Left lung (tissue), 10 donors: Measurements from ENCODE around the gene HMBS. TPM values are rescaled to one million over a fixed set of nuclear protein-coding genes. Genes with fewer than 3 reads are reported as not detected.

ENCODE experiments used
- ATAC-seq: fragments of 200-7000 bp; cut with Tn5 transposase; one replicate; pipeline ENCODE4 v1.9.1; 2020; ENCODE audit warnings: moderate library complexity
- DNase-seq, 4 donors: peaks; one replicate each; pipeline ENCODE4 v3.0.0-alpha.2; 2013 to 2020
- H3K27ac ChIP-seq, 2 donors: fragments of 200-600 bp; sonication (generic) in 1 of 2; one replicate each; pipeline versions ENCODE4 v1.5.0 to v1.8.0; 2020 to 2021
- H3K27me3 ChIP-seq, 2 donors: fragments of 200-600 bp; sonication (generic) in 1 of 2; one replicate each; pipeline versions ENCODE4 v1.5.0 to v1.8.0; 2020 to 2021
- H3K36me3 ChIP-seq, 2 donors: fragments of 200-600 bp; sonication (generic) in 1 of 2; one replicate each; pipeline versions ENCODE4 v1.5.0 to v1.8.0; 2020 to 2021
- H3K4me1 ChIP-seq, 2 donors: fragments of 200-600 bp; one replicate each; pipeline ENCODE4 v1.8.0; 2021
- H3K4me3 ChIP-seq, 2 donors: fragments of 200-600 bp; sonication (generic) in 1 of 2; one replicate each; pipeline versions ENCODE4 v1.5.0 to v1.8.0; 2020 to 2021; ENCODE audit warnings: mild to moderate bottlenecking in 1 of 2
- H3K9me3 ChIP-seq, 2 donors: fragments of 200-600 bp; sonication (generic) in 1 of 2; one replicate each; pipeline versions ENCODE4 v1.5.0 to v1.8.0; 2020 to 2021
- CTCF ChIP-seq, 2 donors: fragments of 200-600 bp; sonication (generic) in 1 of 2; IDR thresholded peaks; one replicate each; pipeline versions ENCODE4 v1.5.0 to v1.8.0; 2021; ENCODE audit warnings: antibody characterized with exemption in 2 of 2
- intact Hi-C, 2 donors: fragments of 100-400 bp; cut with DNase I; formaldehyde crosslinking; loops; one replicate each; pipeline versions ENCODE4 v1.11.2 to v1.14.2; 2022
- polyA plus RNA-seq, 6 donors: library from polyadenylated mRNA; unstranded; fragments of 120-200 nt; gene quantifications; one replicate each; pipeline ENCODE4 v1.2.1, GENCODE V29; 2013; ENCODE audit not compliant: insufficient read length in 6 of 6
- total RNA-seq, 2 donors: library from RNA; stranded (reverse); fragmentation: NEBNext Ultra II Directional; extraction: Animal tissue kit (Norgen Biotek cat#: 25700); gene quantifications; one replicate each; pipeline ENCODE4 v1.2.1, GENCODE V29; 2021
- donor health status: DM: no; HTN: yes; CAD: no.
- donor health status: DM: no; HTN: no; CAD: no.

HMBS gene
- total and polyA plus RNA-seq, 8 donors: 16.5 to 32.0 (median 24.1) TPM

GRCh38 chr11:119106564-119107537 lies 22.2 kb downstream of the HMBS start, which contains the start of gene C2CD2L:
Gene C2CD2L, plus strand, starts transcription at chr11:119107344. Its CDS starts 398 bp downstream, at chr11:119107742.
- Histone ChIP-seq H3K27ac (peak within 1 kb of the TSS; percentile 82 to 86), H3K4me1 (peaks cover 23 to 48% of the 10 kb centered on the region in 2 donors), H3K36me3 (peaks cover 0 to 16% of the 10 kb centered on the region in 2 donors), H3K4me3 (peak within 1 kb of the TSS; percentile 91 to 98), H3K27me3 (no peaks in the 10 kb centered on the region), H3K9me3 (no peaks in the 10 kb centered on the region)
- DNase-seq (peak; percentile 76 to 98 (median 93)), ATAC-seq (peak; percentile 93)
- intact Hi-C loops: no loop called here
- TF ChIP-seq CTCF (IDR thresholded peaks at IDR 0.05): no peak

GRCh38 chr11:119107538-119108145 lies 23.0 kb downstream of the HMBS start:
- ATAC-seq (peak; percentile 17), DNase-seq (peak in 1 of 4 donors; percentile 86)
- intact Hi-C loops: no loop called here
- peaks cover 0 to 24% of the 10 kb centered on the region in 2 donors for H3K36me3 ChIP-seq
- H3K9me3 ChIP-seq: no peaks in the 10 kb centered on the region
- peak overlapping the region; percentile 91 to 98 for H3K4me3 ChIP-seq
- H3K27ac ChIP-seq: peak overlapping the region; percentile 35 to 86
- H3K27me3 ChIP-seq: no peaks in the 10 kb centered on the region
- H3K4me1 ChIP-seq: peaks cover 23 to 45% of the 10 kb centered on the region in 2 donors
- no peak for TF ChIP-seq CTCF (IDR thresholded peaks at IDR 0.05)

GRCh38 chr11:119108146-119108856 lies 23.6 kb downstream of the HMBS start:
- H3K9me3 ChIP-seq: no peaks in the 10 kb centered on the region
- no peak for TF ChIP-seq CTCF (IDR thresholded peaks at IDR 0.05)
- H3K27ac ChIP-seq: peak overlapping the region in 1 of 2 donors; percentile 86
- peak overlapping the region; percentile 91 to 98 for H3K4me3 ChIP-seq
- ATAC-seq (peak; percentile 33), DNase-seq (no peak)
- peaks cover 0 to 31% of the 10 kb centered on the region in 2 donors for H3K36me3 ChIP-seq
- H3K4me1 ChIP-seq: peaks cover 19 to 39% of the 10 kb centered on the region in 2 donors
- H3K27me3 ChIP-seq: no peaks in the 10 kb centered on the region
- intact Hi-C loops: no loop called here

GRCh38 chr11:119108857-119109221 lies 24.2 kb downstream of the HMBS start:
- H3K4me1 ChIP-seq: peaks cover 19 to 35% of the 10 kb centered on the region in 2 donors
- no peak for ATAC-seq
- H3K27me3 ChIP-seq: no peaks in the 10 kb centered on the region
- DNase-seq: no peak
- H3K36me3 ChIP-seq: peaks cover 0 to 36% of the 10 kb centered on the region in 2 donors
- intact Hi-C loops: no loop called here
- H3K27ac ChIP-seq: peak overlapping the region in 1 of 2 donors; percentile 86
- H3K9me3 ChIP-seq: no peaks in the 10 kb centered on the region
- peak overlapping the region; percentile 91 to 98 for H3K4me3 ChIP-seq
- no peak for TF ChIP-seq CTCF (IDR thresholded peaks at IDR 0.05)
